ENCODE measurements around the gene SETDB2.

The SETDB2 gene

DNA sequence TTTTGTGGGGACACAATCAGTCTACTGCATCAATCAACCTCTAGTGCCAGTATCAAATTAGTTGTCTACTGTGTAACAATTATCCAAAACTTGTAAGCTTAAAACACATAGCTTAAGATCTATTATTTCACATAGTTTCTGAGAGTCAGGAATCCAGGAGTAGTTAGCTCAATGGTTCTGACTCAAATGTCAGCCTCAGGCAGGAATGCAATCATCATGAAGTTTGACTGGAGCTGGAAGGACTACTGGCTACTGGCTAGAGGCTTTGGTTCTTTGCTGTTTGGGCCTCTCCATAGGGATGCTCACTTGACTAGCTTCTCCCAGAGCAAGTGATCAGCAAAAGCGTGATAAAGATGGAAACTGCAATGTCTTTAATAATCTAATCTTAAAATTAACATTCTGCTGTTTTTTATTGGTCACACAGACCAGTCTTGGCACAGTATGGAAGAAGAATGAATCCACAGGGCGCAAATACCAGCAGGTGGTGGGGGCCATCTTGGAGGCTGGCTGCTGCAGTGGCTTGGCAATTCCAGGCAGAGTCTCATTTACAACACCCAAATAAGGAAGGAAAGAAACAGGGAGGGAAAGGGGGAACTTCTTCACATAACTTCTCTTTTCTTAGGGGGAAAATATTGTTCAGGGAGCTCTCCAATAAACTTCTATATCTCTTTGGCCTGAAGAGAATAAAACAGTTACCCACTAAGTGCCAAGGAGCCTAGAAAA is 15.9 kb upstream of the SETDB2 start:
- no peak for DNase-seq (ENCODE audit: low read depth in 2 of 3, low spot score in 1 of 3)

DNA sequence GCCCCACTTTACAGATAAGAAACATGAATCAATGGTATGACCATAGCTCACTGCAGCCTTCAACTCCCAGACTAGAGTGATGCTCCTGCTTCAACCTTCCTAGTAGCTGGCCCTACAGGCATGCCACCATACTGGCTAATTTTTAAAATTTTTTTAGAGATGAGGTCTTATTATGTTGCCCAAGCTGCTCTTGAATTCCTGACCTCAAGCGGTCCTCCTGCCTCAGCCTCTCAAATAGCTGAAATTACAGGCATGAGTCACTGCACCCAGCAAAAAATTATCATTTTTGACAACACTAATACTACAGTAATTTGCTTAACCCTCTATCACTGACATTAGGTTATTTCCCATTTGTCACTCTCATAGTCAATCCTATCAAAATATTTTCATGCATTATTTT is 15.0 kb upstream of the SETDB2 start:
- DNase-seq (ENCODE audit: low read depth in 2 of 3, low spot score in 1 of 3), result no peak

DNA sequence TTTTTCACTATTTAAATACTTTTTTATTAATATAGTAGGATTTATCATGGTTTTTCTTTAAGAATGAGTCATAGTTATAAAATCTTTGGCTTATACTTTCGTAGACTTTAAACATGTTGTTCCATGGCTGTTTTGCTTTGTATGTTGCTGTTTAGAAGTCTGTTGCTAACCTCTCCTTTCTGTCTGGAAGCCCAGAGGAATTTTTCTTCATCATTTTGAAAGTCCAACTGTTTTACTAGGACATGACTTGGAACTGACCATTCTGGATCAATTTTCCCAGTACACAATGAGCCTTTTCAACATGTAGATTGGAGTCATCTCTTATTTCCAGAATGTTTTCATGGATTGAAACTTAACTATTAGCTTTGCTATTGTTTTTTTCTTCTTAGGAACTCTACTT is 8.1 kb upstream of the SETDB2 start:
- no peak for DNase-seq (ENCODE audit: low read depth in 2 of 3, low spot score in 1 of 3)

DNA sequence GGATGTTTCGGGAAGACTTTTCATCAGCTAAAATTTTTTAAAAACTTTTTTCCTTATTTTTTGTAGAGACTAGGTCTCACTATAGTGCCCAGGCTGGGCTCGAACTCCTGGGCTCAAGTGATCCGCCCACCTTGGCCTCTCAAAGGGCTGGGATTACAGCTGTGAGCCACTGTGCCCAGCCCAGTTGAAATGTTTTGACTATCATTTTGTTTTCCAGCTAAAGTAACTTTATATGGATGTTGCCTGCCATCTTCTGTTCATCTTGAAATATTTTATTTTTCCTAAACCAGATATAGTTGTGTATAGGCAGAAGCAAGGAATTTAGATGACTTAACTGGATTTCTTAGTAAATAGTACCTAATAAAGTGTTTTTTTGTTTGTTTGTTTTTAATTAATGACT is 7.2 kb upstream of the SETDB2 start:
- DNase-seq (ENCODE audit: low read depth in 2 of 3, low spot score in 1 of 3), result no peak

DNA sequence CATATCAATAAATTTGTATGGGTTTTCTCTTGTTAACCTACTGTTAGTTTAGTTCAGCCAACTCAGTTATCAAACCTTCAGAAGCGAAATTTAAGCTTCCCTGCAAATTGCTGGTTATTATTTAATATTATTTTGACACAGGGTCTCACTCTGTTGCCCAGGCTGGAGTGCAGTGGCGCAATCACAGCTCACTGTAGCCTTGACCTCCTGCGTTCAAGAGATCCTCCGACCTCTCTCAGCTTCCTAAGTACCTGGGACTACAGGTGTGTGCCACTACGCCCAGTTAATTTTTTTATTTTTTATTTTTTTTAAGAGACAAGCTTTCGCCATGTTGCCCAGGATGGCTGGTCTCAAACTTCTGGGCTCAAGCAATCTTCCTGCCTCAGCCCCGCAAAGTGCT is 6.4 kb upstream of the SETDB2 start:
- DNase-seq (ENCODE audit: low read depth in 2 of 3, low spot score in 1 of 3), result no peak

DNA sequence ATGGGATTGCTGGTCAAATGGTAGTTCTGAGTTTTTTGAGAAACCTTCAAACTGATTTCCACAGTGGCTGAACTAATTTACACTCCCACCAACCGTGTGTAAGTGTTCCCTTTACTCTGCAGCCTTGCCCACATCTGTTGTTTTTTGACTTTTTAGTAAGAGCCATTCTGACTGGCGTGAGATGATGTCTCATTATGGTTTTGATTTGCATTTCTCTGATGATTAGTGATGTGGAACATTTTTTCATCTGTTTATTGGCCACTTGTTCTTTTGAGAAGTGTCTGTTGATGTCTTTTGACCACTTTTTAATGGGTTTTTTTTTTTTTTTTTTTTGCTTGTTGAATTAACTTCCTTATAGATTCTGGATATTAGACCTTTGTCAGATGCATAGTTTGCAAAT is 4.5 kb upstream of the SETDB2 start:
- DNase-seq (ENCODE audit: low read depth in 2 of 3, low spot score in 1 of 3), result no peak

DNA sequence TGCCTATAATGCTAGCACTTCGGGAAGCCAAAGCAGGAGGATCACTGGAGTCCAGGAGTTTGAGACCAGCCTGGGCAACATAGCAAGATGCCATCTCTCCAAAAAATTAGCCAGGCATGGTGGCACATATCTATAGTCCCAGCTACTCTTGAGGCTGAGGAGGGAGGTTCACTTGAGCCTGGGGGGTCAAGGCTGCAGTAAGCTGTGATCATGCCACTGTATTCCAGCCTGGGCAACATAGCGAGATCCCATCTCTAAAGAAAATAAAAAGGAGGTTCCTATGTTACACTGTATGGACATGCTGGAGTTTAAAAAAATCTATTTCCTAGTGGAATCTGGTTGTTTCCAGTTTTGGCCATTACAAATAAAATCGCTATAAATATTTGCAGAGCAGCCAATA is 2.8 kb upstream of the SETDB2 start:
- DNase-seq (ENCODE audit: low read depth in 2 of 3, low spot score in 1 of 3), result no peak

DNA sequence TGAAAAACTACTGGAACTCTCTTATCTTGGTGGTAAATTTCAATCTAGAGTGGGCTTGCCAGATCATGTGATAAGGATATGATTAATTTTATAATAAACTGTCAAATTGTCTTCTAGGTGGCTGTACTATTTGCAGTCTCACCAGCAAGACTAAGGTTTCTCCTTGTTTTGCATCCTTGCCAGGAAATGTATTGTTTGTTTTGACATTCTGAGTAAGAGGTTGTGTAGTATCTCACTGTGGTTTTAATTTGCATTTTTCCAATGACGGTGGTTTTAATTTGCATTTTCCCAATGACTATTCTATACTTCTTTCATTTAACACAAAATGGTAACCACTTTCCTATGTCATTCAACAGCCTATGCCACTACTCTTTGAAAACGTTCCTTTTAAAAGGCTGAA is 2.2 kb upstream of the SETDB2 start:
- DNase-seq (ENCODE audit: low read depth in 2 of 3, low spot score in 1 of 3), result no peak

DNA sequence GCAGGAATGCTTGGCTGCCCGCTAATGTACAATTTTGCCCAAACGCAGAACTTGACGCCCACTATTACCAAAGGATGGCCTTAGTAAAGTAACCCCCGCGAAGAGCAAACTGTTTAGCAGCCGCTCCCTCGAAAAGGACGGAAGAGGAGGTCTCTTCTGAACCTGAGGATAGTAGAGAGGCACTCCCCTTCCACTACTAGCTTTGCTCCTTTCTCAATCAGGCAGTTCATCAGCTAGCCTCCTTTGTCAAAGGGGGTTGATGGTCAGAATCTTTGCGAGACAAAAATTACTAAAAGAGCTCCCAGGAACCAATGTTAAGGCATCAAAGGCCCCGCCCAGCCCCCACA is 744 bp upstream of the SETDB2 start:
- DNase-seq (ENCODE audit: low read depth in 2 of 3, low spot score in 1 of 3), result no peak

DNA sequence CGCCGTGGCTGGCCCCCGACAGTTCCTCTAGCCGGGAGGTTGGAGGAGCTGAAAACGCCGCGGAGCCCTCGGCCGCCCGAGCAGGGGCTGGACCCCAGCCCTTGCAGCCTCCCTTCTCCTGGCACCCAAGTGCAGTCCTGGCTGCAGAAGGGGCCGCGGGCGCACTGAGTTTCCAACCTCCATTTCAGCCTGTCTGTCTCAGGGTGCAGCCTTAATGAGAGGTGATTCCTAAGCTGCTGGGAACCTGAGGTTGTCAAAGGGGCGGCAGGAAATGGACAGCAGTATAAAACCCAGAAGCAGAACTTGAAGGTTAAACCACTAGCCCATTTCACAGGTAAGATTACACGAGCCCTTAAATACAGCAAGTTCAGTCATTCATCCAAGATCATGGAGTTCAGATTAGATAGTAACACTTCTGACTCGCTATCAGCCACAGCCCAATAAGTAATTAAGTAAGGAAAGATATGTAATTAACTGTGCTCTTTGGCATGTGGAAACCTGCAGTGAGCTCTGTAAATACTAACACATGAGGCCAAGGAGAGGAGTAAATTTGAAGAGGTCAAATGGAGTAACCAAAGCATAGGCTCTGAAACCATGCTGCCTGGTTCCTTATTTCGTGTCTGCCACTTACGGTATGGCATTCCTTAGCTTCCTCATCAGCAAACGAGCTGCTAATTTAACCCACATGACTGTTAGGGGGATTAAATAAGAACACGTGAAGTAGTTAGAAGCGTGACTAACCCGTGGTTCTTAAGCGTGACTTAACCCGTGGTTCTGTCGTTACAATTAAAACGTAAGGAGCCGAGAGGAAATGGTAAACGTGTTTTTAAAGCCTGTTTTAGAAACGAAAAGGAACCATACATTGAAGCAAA is 686 bp downstream of the SETDB2 start:
- peak in 2 of 3 donors; percentile 10 to 19 for DNase-seq (ENCODE audit: low read depth in 2 of 3, low spot score in 1 of 3)

DNA sequence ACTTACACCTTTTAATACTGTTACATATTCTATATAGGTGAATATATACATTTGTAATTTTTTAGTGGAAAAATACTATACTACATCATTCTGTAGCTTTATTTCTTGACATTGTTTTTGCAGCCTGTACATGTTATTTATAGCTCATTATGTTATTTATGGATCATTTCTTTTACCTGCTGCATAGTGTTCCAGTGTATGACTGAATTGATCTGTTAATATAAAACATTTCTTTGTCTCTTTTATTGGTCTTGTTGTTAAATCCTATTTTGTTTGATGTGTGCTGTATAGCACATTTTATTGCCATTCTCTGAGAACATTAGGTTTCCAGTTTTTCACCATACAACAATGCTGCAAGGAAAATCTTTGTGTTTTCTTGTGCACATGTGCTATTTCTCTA is 2.4 kb downstream of the SETDB2 start:
- no peak for DNase-seq (ENCODE audit: low read depth in 2 of 3, low spot score in 1 of 3)

DNA sequence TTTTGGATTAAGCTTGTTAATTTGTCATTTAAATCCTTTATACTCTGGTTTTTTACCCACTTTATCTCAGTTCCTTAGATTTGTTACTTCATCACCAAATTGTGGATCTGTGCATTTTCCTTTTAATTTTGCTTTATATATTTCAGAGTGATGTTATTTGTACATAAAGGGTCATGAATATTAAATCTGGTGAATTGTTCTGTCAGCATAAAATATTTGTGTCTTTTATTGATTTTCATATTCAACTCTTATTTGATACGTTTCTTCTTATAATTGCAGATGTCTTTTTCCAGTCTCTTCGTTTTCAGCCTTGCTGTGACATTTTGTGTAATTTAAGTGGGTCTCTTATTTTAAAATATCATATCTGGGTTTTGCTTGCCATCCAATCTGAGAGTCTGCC is 4.7 kb downstream of the SETDB2 start:
- DNase-seq (ENCODE audit: low read depth in 2 of 3, low spot score in 1 of 3), result no peak

DNA sequence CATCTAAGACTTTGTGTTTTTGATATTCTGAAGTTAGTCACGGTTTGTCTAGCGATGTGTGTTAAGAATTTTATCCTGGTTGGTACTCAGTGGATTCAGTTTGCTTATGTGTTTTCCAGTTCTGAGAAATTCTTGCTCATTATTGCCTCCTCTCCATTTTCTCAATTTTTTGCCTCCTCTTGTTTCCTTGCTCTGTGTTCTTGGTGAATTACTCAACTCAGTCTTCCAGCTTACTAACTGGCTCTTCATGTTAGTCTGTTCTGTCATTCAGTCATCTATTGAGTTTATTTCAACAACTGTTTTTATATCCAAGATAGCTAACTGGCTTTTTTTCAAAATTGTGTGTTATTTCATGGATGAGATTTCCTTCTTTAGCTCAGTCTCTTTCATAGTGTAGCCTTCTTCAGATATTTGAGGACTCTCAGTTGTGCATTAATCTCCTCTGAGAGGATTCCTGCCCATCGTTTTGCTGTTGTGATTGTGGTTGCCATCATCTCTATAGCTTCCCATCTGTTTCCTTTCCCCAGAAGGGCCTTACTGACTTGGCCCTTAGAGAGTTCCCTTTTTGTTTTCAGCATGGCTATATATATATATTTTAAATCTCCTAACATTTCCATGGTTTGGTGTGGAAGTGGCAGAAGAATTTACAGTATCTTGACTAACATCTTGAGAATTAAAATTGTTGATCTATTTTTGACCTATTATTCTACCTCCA is 6.2 kb downstream of the SETDB2 start:
- DNase-seq (ENCODE audit: low read depth in 2 of 3, low spot score in 1 of 3), result no peak

DNA sequence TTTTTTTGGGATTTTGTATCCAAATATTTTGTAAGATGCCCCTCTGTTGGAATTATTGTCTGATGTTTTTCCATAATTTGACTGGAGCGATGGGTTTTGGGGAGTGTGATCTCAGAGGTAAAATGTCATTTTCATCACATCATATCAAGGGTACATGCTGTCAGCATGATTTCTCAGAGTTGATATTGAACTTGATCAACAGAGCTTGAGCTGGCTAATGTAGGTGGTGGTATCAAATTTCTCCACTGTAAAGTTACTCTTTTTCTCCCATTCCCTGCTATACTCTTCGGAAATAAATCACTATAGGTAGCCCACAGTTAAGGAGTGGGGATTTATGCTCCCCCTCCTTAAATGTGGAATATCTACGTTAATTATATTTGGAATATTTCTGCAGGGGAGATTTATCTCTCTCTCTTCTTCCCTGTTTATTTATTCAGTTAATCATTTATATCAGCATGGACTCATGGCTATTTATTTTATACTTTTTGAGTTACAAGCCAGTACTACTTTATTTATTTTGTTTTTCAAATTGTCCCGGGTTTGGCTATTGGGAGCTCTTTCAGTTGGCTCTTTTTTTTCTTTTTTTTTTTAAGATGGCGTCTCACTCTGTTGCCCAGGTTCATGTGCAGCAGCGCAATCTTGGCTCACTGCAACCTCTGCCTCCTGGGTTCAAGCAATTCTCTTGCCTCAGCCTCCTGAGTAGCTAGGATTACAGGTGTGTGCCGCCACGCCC is 8.8 kb downstream of the SETDB2 start:
- DNase-seq (ENCODE audit: low read depth in 2 of 3, low spot score in 1 of 3), result no peak

DNA sequence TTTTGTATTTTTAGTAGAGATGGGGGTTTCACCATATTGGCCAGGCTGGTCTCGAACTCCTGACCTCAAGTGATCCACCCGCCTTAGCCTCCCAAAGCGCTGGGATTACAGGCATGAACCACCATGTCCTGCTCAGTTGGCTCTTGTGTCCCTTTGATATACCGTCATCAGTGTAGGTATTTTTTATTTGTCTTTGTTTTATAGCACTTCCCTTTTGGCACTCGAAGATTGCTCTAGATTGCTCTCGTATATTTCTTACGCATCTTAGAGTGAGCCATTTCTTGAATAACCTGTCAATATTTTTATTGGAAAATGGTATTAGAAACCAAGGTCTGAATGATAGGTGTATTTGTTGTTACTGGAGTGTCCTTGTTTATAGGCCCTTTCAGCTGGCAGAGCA is 9.4 kb downstream of the SETDB2 start:
- DNase-seq (ENCODE audit: low read depth in 2 of 3, low spot score in 1 of 3), result no peak

DNA sequence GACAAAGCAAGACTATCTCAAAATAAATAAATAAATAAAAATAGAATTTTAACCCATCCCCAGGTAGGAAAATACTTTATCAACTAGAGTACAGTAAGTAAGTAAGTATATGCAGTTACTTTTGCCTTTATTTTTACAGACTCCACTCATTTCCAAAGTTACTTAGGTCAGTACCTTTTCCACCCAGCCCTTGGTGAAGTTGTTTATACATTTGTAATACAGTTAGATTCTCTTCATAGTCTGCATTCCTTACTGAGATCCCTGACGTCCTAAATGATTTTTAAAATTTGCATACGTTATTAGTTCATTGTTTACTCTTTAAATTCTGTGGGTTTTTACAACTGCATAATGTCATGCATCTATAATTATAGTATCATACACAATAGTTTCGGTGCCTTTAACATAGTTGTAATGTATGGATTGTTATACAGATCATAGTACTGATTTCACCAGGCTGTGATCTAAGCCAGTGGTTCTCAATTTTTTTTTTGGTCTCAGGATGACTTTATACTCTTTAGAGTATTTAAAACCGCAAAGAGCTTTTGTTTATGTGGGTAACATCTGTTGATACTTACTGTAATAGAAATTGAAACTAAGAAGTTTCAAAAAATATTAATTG is 10.4 kb downstream of the SETDB2 start:
- no peak for DNase-seq (ENCODE audit: low read depth in 2 of 3, low spot score in 1 of 3)

DNA sequence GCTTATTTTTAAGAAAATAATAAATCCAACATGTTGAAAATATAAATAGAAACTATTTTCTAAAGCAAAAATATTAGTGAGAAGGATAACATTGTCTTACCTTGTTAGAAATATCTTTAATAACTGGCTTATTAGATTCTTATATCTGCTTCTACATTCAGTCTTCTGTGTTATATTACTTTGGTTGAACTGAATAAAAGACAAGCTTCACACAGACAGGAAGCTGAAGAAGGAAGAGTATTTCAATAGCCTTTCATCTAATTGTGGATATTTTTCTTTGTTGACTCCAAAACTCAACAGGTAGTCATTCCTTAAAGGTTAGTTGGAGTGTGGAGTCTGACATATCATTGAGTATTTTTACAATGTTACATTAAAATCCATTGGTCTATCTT is 10.9 kb downstream of the SETDB2 start:
- DNase-seq (ENCODE audit: low read depth in 2 of 3, low spot score in 1 of 3), result no peak

DNA sequence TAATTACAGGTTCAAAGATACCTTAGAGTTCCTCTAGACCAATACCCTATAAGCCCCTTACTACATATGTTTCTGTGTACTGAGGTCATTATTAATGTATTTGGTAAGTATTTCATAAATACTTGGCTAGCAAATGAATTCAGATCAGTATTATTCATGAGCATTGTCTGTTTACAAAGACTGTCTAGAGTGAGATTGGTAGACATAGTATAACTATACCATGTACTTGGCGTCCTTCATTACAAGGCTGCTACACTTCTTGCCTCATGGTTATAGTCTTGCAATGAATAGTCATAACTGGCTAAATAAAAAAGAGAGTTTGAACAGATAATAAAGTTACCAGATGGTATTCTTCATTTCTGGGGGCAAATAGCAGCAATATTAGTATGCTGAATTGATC is 12.1 kb downstream of the SETDB2 start:
- no peak for DNase-seq (ENCODE audit: low read depth in 2 of 3, low spot score in 1 of 3)

DNA sequence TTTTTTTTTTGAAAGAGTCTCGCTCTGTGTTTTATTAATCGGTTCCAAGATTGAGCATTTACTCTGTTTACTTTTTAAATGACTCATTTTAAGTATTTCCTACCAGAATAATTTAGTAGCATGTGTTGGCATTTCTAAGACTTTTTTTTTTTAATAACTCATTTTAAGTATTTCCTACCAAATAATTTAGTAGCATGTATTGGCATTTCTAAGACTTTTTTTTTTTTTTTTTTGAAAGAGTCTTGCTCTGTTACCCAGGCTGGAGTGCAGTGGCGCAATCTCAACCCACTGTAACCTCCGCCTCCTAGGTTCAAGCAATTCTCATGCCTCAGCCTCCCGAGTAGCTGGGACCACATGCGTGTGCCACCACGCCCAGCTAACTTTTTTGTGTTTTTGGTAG is 13.1 kb downstream of the SETDB2 start:
- no peak for DNase-seq (ENCODE audit: low read depth in 2 of 3, low spot score in 1 of 3)

DNA sequence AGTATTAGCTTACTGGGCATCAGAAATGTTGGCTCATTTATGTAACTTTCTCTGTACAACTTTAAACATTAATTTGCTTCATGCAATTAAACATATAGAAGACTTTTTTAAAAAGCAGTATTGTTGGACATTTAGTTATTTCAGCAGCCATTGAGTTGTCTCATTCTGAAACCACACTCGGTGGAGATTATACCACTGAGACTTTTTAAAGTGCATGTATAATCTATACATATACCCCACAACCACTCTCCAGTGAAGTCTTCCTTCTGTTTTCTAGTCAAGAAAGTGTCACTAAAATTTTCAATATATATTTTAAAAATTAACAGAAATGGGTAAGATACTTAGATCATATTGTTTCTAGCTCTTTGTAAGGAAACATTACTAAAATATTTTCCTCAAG is 15.5 kb downstream of the SETDB2 start:
- no peak for DNase-seq (ENCODE audit: low read depth in 2 of 3, low spot score in 1 of 3)

DNA sequence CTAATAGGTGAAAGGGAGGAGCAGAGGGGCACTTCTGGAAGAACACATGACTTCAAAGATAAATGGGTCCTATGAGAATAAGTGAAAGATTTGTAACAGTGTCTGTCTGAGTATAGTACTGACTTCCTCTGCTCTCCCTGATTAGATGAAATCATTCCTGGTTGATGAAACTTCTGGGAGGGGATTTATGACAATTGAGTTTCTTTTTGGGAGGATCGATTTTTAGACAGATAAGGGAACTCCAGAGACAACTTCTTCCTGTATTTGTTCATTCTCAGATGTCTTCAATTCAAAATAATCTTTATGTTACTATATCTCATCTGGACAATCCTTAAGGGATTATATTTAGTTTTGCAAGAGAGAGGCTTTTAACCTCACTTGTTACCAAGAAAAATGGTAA is 20.0 kb downstream of the SETDB2 start:
- DNase-seq (ENCODE audit: low read depth in 2 of 3, low spot score in 1 of 3), result no peak

Data from stimulated activated CD4-positive, alpha-beta T cell treated with anti-CD3 and anti-CD28 coated beads, Interleukin-12 subunit alpha, Interleukin-12 subunit beta, amount 100 ng/mL, for 48 hours (primary cell).